ENCODE data around the gene STAC2.
"Not testable (repeated sequence)": the region's sequence is repeated elsewhere in the genome, so short reads cannot be mapped to it uniquely, and the experiment has no call there.

The STAC2 gene

DNA sequence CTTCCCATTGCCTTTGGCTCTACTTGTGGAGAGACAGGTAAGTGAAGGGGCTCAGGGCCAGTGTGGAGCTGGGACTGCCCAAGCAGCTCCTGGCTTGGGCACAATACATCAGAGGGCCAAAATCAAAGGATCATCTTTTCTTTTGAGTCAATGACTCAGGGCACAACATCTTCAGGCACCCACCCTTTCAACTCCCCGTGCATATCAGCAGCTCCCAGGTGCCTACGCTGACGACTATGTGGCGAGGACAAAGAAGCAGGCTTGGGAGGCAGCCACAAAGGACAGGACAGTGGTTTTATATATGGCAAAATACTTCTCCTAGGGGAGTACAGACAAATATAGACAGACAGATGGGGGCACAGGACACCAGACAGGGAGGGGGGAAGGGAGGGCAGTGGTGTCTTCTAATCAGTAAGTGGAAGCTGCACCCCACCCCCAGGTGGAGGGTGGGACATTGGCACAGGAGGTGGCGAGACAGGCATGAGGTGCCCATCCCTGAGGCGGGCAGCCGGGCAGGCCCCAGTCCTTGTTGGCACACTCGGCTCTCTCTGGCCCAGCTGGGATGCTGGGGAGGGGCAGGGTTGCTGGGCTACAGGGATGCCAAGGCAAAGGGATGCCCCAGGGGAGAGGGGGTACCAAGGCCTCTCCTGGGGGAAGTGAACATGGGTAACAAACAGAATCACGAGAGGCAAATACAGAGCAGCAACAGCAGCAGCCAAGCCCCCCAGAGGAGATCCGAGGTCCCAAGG is 52.0 kb downstream of the STAC2 start:
- DNase-seq (ENCODE audit: low spot score) = no peak
- no peak for TF ChIP-seq CTCF (IDR thresholded peaks at IDR 0.05; ENCODE audit: extremely low read depth, missing control alignments)

DNA sequence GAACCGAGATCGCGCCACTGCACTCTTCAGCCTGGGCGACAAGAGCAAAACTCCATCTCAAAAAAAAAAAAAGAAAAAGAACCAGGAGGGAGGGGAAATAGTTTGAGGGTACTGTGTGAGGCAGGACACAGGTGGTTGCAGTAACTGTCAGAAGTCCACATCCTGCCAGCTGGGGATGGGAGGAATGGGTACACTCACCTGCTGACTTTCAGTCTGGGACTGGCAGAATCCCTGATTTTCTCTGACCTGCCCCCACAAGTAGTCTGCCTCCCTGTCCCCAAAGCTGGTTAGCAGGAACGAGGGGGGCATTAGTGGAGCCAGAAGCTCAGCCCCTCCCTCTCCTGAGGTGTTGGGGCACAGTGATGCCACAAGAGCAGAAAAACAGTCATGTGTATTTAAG is 52.7 kb downstream of the STAC2 start:
- TF ChIP-seq CTCF (IDR thresholded peaks at IDR 0.05; ENCODE audit: extremely low read depth, missing control alignments) = no peak
- no peak for DNase-seq (ENCODE audit: low spot score)

GRCh38 chr17:39171933-39172332 is 53.8 kb downstream of the STAC2 start:
- no peak for DNase-seq (ENCODE audit: low spot score)
- no peak for TF ChIP-seq CTCF (IDR thresholded peaks at IDR 0.05; ENCODE audit: extremely low read depth, missing control alignments)

GRCh38 chr17:39170558-39170957 is 55.2 kb downstream of the STAC2 start:
- TF ChIP-seq CTCF (IDR thresholded peaks at IDR 0.05; ENCODE audit: extremely low read depth, missing control alignments) = no peak

DNA sequence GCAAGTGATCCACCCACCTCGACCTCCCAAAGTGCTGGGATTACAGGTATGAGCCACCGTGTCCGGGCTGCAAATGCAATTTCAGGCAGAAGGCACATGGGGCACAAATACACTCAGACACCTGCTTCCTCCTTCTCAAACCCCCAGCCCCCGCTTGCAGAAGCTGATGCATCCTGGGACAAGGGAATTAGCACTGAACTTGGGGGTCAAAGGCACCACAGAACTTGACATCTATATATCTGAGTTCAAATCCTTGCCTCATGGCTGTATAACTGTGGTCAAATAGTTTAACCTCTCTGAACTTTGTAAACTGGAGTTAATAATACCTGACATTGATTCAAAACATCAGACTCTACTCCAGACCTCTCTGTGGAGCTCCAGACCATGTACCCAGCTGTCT is 55.6 kb downstream of the STAC2 start:
- no peak for DNase-seq (ENCODE audit: low spot score)
- TF ChIP-seq CTCF (IDR thresholded peaks at IDR 0.05; ENCODE audit: extremely low read depth, missing control alignments) = no peak

More at GRCh38 chr17:39170558-39170957, 55.2 kb downstream of the STAC2 start:
- no peak for DNase-seq (ENCODE audit: low spot score)

DNA sequence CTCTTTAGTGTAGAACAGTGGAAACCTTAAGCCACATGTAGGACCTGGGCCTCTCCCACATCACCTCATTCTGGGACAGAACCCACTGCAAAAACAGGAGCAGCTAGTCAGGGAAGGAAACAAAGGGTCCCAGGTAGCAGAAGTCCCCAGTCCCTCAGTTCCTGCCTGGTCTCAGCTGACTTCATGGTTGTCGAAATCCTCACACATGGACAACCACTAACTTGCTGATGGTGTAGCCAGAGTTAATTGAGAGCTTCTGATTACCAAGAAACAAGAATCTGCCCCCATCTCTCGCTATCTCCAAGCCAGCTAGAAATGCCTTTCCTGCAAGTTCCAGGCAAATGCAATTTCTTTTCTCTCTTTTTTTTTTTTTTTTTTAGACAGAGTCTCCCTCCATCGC is 56.2 kb downstream of the STAC2 start:
- no peak for TF ChIP-seq CTCF (IDR thresholded peaks at IDR 0.05; ENCODE audit: extremely low read depth, missing control alignments)
- DNase-seq (ENCODE audit: low spot score) = no peak

- no peak for TF ChIP-seq CTCF (IDR thresholded peaks at IDR 0.05; ENCODE audit: extremely low read depth, missing control alignments)
- DNase-seq (ENCODE audit: low spot score) = no peak
Observed at GRCh38 chr17:39169101-39169500, 56.6 kb downstream of the STAC2 start.

DNA sequence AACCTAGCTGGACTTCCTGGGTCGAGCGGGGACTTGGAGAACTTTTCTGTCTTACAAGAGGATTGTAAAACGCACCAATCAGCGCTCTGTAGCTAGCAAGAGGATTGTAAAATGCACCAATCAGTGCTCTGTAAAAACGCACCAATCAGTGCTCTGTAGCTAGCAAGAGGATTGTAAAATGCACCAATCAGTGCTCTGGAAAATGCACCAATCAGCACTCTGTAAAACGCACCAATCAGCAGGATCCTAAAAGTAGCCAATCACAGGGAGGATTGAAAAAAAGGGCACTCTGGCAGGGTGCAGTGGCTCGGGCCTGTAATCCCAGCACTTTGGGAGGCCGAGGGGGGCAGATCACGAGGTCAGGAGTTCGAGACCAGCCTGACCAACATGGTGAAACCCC is 57.2 kb downstream of the STAC2 start:
- DNase-seq (ENCODE audit: low spot score) = not testable (repeated sequence)

Data from GM20000 (cell line).